GM18520 (cell line): ENCODE measurements around the gene CCDC117.
A peak's percentile ranks its signal among the peaks of the same experiment; 100 is the strongest.

Experiments
- ATAC-seq: cut with Tn5 transposase; IDR thresholded peaks from one replicate; pipeline ENCODE4 v1.9.1; 2021; ENCODE audit not compliant: unreplicated experiment

CCDC117 gene

DNA sequence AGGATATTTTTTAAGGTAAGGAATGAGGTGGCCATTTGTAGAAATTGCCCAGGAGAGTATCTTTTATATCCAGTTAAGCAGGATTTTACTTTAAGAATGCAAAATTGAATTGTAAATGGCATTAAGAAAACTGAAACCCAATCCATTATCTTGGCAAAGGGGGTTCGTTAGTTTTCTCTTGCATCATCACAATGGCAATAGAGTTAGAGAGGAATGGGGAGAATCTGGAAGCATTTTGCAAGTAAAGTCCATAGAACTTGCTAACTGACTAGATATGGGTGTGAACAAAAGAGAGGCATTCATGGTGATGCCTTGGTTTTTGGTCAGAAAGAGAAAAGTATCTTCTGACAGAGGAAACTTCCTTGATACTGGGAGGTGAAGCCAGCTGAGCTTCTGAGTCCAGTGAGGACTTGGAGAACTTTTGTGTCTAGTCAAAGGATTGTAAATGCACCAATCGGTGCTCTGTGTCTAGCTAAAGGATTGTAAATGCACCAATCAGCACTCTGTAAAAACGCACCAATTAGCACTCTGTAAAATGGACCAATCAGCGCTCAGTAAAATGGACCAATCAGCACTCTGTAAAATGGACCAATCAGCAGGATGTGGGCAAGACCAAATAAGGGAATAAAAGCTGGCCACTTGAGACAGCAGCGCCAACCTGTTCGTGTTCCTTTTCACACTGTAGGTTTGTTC is 3.6 kb upstream of the CCDC117 start:
- ATAC-seq, result no peak

DNA sequence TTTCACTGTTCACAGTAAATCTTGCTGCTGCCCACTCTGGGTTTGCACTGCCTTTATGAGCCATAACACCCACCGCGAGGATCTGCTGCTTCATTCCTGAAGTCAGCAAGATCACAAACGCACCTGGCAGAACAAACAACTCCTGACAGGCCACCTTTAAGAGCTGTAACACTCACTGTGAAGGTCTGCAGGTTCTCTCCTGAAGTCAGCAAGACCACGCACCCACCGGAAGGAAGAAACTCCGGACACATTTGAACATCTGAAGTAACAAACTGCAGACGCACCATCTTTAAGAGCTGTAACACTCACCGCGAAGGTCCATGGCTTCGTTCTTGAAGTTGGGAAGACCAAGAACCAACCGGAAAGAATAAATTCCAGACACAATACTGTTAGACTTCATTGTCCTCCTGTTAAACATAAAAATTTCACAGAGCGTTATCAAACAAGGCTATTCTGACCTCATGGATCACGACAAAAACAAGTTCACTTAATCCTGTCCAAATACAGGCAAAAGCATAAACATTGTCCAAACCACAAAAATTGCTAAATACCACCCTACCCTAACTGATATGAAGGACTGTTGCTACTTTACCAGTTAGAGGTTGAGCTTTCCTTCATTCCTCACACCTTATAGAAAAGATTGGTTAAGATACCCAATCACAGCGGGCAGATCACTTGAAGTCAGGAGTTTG is 3.0 kb upstream of the CCDC117 start:
- ATAC-seq, result no peak

DNA sequence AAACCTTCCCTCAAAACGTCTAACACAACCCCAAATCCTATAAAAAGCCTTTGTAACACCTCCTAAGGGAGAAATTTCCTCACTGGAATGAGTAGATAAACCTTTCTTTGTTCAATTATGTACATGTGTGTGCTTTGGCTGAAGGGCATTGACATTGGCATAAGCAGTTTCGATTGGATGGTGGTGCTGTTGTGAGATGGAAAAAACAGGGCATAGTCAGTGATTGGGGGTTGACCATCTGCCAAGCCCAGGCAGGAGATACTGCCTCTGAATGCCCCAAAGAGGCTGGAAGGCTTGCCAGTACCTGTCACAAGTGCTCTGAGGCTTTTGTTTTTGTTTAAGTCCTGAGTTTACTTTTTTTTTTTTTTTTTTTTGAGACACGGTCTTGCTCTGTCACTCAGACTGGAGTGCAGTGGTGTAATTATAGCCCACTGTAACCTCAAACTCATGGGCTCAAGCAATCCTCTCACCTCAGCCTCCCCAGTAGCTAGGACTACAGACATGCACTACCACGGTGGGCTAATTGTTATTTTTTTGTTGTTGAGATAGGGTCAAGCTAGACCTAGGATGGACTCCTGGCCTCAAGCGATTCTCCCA is 1.2 kb upstream of the CCDC117 start:
- ATAC-seq, result no peak

DNA sequence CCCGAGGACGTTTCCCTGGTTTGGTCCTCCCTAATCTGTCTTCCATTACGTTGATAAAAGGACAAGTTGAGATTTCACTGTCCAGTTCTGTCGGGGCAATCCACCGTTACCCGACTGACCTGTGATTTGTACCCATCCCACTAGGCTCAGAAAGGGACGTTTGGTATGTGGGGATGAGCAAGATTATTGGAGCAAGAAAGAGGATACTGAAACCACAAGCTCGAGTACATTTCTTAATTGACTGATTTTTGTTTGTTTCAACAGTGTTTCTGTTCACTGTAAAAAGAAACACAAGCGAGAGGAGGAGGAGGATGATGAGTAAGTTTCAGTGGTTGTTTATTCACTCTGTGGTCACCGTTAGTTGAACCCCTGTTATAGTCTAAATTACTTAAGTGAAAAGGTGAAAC is 969 bp downstream of the CCDC117 start:
- ATAC-seq, result peak; percentile 18

DNA sequence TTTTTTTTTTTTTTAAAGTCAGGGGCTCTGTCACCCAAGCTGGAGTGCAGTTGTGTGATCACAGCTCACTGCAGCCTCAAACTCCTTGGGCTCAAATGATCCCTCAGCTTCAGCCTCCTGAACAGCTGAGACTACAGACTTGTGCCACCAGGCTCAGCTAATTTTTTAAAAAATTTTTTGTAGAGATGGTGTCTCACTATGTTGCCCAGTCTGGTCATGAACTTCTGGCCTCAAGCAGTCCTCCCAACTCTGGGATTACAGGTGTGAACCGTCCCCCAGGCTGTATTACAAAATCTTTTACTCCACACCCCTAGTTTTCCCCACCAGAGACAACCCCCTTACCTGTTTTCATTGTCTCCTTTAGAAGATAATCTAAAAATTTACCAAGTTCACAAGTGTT is 1.9 kb downstream of the CCDC117 start:
- no peak for ATAC-seq

DNA sequence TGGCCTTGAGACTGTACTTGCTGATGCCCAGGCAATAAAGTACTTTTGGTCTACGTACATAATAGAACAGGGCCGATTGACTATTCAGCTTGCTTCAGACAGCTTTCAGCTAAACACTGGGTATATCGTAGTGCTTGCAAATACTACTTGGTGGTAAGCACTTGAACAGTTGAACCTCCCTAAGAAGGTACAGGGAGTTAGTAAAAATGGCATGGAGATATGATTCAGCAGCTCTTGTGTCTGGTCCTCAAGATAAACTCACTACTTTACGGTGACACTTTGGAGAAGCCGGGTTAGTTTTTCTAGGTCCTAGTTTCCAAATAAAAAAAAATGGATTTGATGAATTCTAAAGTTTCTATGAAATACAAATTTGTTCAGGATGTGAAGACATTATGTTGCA is 7.3 kb downstream of the CCDC117 start:
- ATAC-seq, result no peak

DNA sequence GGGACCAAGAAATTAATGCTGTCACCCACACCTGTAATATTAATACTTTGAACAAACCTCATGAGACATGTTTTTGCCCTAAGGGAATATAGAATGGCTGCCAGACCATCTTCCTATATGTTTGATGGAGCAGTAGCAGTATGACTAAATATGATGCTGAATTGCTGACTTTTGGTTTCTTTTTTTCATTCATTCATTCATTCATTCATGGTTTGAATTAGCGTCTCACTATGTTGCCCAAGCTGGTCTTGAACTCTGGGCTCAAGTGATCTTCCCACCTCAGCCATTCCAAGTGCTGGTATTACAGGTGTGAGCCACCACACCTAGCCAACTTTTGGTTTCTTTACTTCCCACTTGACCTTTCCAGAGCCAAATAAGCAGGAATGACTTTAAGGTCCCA is 7.8 kb downstream of the CCDC117 start:
- no peak for ATAC-seq

DNA sequence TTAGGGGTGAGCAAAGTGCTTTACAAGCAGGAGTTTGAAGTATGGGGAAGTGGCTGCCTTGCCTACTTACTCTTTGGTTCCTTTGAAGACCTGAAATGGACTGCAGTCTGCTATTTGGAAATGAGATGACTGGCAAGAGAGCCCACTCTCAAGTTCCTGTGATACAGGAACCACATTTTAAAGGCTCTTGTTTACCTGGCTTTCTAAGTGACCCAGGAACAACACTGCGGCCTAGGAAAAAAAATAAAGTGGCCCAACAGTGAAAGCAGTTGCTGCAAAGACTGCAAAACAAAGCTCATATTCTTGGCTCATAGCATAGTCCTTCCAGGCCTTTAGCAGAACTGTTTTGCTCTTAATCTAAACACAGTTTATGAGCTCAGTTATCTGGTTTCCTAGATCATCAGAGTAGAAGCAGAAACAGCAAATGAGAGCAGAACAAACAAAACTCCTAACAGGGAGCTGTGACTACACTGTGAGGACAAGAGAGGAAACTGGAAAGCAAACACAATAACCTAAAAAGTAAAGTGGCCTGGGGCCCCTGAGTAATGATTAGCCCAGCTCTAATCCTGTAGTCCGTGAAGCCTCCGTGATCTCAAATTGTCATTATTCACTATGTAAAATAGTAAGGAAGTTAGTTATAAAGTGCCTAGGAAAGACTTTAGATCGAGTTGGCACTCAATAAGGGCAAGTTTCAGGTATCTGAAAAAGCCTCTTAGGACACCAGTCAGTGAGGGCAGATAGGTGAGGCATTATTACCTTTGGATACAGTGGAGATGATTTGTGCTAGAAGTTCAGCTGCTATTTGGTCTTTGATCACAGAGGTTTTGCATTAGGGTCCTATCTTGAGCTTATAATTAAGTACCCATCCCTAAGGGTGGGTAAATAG is 11.5 kb downstream of the CCDC117 start:
- ATAC-seq, result no peak

DNA sequence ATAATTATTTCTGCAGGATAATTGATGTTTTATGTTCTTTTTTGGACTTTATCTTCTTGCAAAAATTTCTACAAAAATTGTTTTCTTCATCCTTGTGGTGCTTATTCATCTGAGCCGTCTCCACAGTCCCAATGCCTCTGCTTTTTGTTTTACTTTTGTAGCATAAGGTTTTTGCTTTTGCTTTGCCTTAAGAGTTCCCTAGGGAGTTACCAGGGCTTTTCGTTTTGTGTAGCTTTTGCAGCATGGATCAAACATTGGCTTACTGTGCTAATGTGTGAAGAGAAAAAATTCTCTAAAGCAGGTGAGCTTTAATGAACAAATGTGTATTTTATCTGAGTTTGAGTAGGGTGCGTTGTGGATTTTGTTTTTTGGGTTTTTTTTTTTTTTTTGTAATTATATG is 16.1 kb downstream of the CCDC117 start:
- ATAC-seq, result no peak

DNA sequence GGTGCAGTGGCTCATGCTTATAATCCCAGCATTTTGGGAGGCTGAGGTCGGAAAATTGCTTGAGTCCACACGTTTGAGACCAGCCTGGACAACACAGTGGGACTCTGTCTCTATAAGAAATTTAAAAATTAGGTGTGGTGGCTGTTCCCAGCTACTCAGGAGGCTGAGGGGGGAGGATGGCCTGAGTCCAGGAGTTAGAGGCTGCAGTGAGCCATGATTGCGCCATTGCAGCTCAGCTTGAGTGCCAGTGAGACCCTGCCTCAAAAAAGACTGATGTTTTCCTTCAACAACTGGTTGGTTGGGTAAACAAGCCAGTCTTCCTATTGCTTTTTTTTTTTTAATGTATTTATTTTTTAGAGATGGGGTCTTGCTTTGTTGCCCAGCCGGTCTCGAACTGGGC is 18.6 kb downstream of the CCDC117 start:
- ATAC-seq, result no peak

DNA sequence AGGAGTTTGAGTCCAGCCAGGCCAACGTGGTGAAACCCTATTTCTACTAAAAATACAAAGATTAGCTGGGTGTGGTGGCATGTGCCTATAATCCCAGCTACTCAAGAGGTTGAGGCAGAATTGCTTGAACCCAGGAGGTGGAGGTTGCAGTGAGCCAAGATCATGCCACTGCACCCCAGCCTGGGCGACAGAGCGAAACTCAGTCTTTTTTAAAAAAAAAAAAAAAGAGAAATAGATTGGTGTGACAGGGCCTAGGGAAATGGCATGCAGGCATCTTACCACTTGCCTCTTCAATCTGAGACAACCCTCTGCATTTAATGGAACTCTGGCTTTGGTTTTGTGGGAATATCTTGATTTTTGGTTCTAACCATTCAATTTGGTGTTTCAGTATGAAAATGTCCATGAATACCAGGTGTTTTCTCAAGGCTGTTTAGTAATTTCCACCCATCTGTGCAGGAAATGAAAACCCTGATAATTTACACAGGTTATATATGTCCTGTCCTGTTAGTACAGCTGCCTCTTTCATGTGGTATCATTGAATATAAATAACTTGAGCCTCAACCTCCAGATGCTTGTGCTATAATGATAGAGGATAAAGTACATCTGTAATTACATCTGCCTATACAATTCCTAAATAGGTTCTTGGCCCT is 19.5 kb downstream of the CCDC117 start:
- ATAC-seq, result peak; percentile 35

DNA sequence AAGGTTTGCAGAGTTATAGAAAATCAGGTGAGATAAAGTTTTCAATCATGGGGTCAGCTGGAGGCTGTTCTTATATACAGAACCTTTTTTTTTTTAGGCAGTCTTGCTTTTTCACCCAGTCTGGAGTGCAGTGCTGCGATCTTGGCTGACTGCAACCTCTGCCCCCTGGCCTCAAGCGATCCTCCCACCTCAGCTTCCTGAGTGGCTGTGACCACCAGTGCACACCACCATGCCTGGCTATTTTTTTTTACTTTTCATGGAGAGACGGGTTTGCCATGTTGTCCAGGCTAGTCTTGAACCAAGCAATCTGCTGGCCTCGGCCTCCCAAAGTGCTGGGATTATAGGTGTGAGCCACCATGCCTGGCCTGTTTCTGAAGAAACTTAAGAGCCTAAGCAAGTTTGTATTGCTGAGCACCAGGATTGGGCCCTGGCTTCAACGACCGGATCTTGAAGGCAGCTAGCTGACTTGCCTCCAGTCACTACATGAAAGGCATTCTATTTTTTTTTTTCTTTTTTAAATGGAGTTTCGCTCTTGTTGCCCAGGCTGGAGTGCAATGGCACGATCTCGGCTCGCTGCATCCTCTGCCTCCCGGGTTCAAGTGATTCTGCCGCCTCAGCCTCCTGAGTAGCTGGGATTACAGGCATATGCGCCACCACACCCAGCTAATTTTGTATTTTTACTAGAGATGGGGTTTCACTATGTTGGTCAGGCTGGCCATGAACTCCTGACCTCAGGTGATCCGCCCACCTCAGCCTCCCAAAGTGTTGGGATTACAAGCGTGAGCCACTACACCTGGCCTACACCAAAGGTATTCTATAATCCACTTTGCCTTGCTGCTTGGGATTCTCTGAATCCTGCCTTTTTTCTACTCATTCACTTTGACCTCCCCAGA is 20.2 kb downstream of the CCDC117 start:
- peak; percentile 6 for ATAC-seq

DNA sequence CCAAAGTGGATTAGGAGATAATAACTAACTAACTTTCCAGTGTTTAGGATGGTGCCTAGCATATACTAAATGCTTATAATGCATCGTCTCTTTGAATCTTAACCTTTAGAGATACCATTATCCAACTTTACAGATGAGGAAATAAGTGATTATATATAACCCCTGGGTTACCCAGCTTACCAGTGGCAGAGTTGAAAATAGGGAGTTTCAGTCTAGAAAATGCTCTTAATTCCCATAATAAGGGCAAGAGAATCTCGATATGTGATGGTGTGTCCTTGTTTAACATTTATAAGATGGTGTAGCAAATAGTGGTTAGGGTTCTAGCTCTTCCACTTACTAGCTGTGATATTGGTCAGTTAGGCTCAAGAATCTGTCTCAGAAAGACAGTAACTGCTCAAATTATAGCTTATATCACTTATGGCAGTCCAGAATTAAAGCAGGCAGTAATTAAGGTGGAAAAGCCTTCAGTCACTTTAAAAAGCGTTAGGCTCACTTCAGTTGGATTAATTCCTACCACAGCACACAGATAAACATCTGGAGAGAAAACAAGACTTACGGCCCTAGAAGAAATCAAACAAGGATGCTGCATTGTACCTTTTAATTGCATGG is 21.6 kb downstream of the CCDC117 start:
- ATAC-seq, result no peak

DNA sequence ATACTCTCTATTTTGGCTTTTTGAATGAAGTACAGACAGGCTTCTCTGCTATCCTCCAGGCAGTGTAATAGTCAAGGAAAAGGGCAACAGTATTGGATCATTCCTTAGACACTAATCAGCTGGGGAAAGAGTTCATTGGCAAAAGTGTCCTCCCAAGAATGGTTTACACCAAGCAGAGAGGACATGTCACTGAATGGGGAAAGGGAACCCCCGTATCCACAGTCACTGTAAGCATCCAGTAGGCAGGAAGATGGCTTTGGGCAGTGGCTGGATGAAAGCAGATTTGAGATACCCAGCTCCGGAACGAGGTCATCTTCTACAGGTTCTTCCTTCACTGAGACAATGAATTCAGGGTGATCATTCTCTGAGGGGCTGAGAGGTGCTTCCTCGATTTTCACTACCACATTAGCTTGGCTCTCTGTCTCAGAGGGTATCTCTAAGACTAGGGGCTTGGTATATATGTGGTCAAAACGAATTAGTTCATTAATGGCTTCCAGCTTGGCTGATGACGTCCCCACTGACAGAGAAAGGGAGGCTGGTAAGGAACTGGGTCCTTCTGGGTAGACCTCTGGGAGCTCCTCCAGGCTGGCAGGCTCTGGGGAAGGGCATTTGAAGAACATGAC is 22.7 kb downstream of the CCDC117 start:
- ATAC-seq, result no peak

DNA sequence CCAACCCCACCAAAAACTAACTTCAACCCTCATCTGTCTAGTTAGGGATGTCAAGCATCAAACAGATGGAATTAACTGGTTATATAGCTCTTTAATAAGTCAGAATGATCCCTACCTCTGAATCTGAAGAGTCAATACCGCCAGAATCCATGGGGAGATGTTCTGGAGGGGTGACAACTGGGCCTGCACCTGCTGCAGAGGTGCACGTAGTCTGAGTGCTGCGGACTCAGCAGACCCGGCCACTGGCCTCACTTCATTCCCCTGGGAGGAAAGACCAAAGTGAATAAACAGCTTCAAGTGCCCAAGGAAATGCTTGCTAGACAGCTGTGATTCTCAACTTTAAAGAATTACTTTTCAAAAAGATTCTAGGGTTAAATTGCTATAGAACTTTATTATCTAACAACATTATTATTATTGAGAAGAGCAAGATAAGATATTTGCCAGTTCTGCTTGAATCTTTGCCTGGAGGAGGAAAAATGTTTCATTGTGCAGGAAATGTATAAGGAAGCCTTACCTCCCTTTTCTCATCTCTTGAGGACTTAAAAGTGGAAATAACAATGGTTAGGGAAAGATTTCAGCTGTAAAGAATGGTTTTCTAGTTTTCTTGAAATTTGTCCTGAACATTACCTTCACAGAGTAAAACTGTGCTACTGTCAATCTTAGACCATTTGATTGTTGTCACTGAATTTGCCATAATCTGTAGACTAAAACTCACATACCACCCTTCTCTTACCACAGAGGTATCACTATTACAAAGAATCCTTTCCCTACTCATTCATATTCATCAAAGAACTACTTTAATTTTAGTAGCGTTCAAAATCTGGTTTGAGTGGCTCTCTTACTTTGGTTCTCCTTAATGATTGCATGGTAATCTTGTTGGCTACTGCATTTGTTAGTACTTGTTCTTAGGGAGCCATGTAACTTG is 23.7 kb downstream of the CCDC117 start:
- ATAC-seq, result no peak

DNA sequence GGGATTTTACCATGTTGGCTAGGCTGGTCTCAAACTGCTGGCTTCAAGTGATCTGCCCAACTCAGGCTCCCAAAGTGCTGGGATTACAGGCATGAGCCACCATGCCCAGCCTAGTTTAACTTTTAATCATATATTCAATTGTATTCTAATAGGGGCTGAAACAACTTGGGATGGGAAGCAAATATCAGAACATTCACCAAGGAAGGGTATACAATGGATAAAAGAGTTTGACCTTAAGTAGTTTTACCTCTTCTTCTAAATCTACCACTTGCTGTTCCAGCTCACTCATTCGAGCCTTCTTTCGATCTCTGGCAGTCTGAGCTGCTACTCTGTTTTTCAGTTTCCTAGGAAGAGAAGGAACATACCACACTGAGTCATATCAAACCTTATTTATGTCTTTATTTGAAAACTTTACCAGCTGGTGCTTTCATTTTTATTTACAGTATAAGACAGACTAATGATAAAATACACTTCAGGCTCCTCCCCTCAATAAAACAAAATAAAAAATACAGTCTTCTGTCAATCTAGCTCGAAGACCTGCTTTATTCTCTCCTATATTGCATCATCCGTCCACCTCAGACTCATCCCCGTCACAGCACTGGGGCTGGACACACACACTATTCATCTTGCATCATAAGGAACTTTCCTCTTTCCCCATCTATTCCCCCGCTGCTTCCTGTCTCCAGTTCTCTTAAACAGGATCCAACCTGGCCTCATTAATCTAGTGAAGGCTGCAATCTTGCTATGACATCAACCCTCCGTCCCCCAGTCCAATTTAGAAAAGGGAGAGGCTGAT is 26.5 kb downstream of the CCDC117 start:
- no peak for ATAC-seq

DNA sequence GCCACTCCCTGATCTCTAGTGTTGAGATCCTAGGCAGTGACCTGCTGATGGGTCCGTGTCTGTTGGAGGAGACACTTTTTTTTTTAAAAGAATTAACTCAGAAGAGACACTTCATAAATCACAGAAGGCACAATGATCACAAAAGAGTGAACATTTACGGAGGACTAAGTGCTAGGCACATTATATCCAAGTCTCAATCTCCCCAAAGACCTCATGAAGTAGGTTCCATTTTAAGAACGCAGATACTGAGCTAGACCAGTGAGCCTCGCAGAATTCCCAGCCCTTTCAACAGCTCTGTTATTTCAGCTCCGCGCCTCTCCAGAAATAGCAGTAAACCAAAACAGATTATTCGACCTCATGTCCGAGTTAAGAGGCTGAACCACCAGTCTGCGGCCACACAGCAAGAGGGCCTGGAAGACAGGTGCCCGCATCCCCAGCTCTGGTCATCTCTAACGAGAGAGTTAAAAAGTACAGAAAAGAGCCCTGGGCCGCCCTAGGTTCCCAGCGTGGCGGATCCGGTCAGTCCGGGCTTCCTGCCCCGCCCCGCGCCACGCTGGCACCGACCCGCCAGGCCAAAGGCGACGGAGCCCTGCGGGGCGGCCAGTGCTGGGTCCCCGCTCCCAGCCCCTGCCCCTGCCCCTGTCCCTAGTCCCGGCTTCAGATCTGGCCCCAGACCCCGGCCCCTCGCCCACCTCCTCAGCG is 27.3 kb downstream of the CCDC117 start:
- ATAC-seq, result no peak
